OCI-LY7 (cell line): ENCODE measurements around the gene THAP4. TPM values are rescaled to one million over a fixed set of nuclear protein-coding genes. Genes with fewer than 3 reads are reported as not detected.

ENCODE experiments used
- BruUV-seq: library from RNA; stranded (reverse); fragments of 400-500 nt; replicated peaks from 2 replicates; lab custom pipeline; 2021; lab: Mats Ljungman, UMichigan
- CTCF ChIA-PET: fragments of 300-600 bp; sonication (Branson Sonifier 250); formaldehyde crosslinking; loops from one replicate; lab custom pipeline; 2022; ENCODE audit warnings: antibody characterized with exemption; ENCODE audit not compliant: unreplicated experiment; lab: Charles Lee
- POLR2A ChIA-PET: fragments of 300-600 bp; sonication (Branson Sonifier 250); formaldehyde crosslinking; loops from one replicate; lab custom pipeline; 2022; ENCODE audit warnings: antibody characterized with exemption; lab: Charles Lee
- DNase-seq: peaks from one replicate; pipeline ENCODE4 v3.0.0-alpha.2; 2015; ENCODE audit warnings: low spot score
- H2AFZ ChIP-seq: fragments of 200-600 bp; sonication (generic), shearing (Covaris generic); 2 replicates; pipeline ENCODE4 v1.6.1; 2014; ENCODE audit warnings: mild to moderate bottlenecking, antibody characterized with exemption, low read length, moderate library complexity
- H3K27ac ChIP-seq: fragments of 200-600 bp; sonication (generic); 2 replicates; pipeline ENCODE4 v1.5.1; 2014; ENCODE audit warnings: mixed run types, low read depth, mild to moderate bottlenecking, moderate library complexity, low read length, inconsistent platforms; ENCODE audit not compliant: poor library complexity, severe bottlenecking
- H3K36me3 ChIP-seq: fragments of 200-600 bp; sonication (generic); 2 replicates; pipeline ENCODE4 v1.6.1; 2014; ENCODE audit warnings: mild to moderate bottlenecking, antibody characterized with exemption, low read length, moderate library complexity, mixed read lengths; ENCODE audit not compliant: insufficient read depth
- H3K4me1 ChIP-seq: fragments of 200-600 bp; sonication (generic); 2 replicates; pipeline ENCODE4 v1.5.1; 2014; ENCODE audit warnings: mild to moderate bottlenecking, low read length; ENCODE audit not compliant: insufficient read depth, poor library complexity, severe bottlenecking
- H3K4me2 ChIP-seq: fragments of 200-600 bp; sonication (generic); 2 replicates; pipeline ENCODE4 v1.6.1; 2014; ENCODE audit warnings: mild to moderate bottlenecking, low read length
- H3K4me3 ChIP-seq: fragments of 200-600 bp; sonication (generic); 2 replicates; pipeline ENCODE4 v1.5.1; 2014; ENCODE audit warnings: mild to moderate bottlenecking, low read depth, low read length; ENCODE audit not compliant: poor library complexity, severe bottlenecking
- H3K79me2 ChIP-seq: fragments of 200-600 bp; sonication (generic); 2 replicates; pipeline ENCODE4 v1.6.1; 2016; ENCODE audit warnings: low read depth, mild to moderate bottlenecking, low read length, moderate library complexity, mixed read lengths; ENCODE audit not compliant: insufficient read depth
- H3K9me2 ChIP-seq: fragments of 200-600 bp; sonication (generic); 2 replicates; pipeline ENCODE4 v1.6.1; 2016; ENCODE audit warnings: mild to moderate bottlenecking, low read length, mixed read lengths; ENCODE audit not compliant: insufficient read depth
- H3K9me3 ChIP-seq: fragments of 200-600 bp; sonication (generic); 2 replicates; pipeline ENCODE4 v1.6.1; 2014; ENCODE audit warnings: mild to moderate bottlenecking, mixed run types, low read length, mixed read lengths
- H4K20me1 ChIP-seq: fragments of 200-600 bp; sonication (generic); 2 replicates; pipeline ENCODE4 v1.6.1; 2014; ENCODE audit warnings: mild to moderate bottlenecking, antibody characterized with exemption, low read length, moderate library complexity, mixed read lengths; ENCODE audit not compliant: insufficient read depth
- EZH2phosphoT487 ChIP-seq: fragments of 200-600 bp; sonication (generic); IDR thresholded peaks from 2 replicates; pipeline ENCODE4 v1.6.1; 2018; ENCODE audit warnings: low read depth, borderline replicate concordance, mild to moderate bottlenecking, mixed run types, antibody characterized with exemption, low read length, moderate library complexity, mixed read lengths
- intact Hi-C: fragments of 100-400 bp; cut with micrococcal nuclease; formaldehyde crosslinking; loops from one replicate; pipeline ENCODE4 v1.10.0; 2022; ENCODE audit not compliant: unreplicated experiment
- total RNA-seq, 2 experiments: library from RNA; depleted of rRNA in 1 of 2; stranded (reverse); fragments of >200 nt in 1 of 2; shearing (Covaris generic) in 1 of 2; gene quantifications; 2 replicates each; pipeline ENCODE4 v1.2.3, GENCODE V29; 2014 to 2022
- TF ChIP-seq, protein P1 (sequence below): fragments of 200-600 bp; sonication (generic); conservative IDR thresholded peaks from 2 replicates; pipeline ENCODE4 v1.5.1; 2014; ENCODE audit warnings: mild to moderate bottlenecking, antibody characterized with exemption, low read length, moderate library complexity, mixed read lengths

THAP4 gene
- total RNA-seq, 2 experiments from 2014 or later, result 61.6 to 65.6 TPM

DNA sequence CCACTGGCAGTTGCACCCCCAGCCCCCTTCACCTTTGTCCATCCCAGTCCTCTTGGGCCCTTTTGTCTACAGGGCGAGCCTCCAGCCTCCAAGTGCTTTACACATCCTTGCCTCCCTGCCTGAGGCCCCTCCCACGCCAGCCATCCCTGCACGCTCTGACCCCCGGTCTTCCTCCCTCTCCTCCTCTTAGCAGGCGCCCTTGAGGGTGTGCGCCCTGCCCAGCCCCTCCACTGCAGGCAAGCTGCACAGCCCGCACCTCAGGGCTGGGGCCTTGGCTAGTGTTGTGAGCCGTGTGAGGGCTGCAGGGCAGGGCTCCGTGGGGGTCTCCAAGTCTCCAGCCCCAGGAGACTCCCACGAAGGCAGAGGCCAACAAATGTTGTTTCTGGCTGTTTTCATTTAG, 71.5 kb downstream of the THAP4 start:
- H3K4me2 ChIP-seq, result no peak overlapping the region
- ChIA-PET CTCF (no interaction called here), POLR2A (no interaction called here)
- no TSS peak for BruUV-seq
- intact Hi-C loops, result no loop called here
- H3K36me3 ChIP-seq, result no peaks in the 10 kb centered on the region
- no peaks in the 10 kb centered on the region for H3K79me2 ChIP-seq
- TF ChIP-seq EZH2phosphoT487, result no peak
- TF ChIP-seq, protein P1, sequence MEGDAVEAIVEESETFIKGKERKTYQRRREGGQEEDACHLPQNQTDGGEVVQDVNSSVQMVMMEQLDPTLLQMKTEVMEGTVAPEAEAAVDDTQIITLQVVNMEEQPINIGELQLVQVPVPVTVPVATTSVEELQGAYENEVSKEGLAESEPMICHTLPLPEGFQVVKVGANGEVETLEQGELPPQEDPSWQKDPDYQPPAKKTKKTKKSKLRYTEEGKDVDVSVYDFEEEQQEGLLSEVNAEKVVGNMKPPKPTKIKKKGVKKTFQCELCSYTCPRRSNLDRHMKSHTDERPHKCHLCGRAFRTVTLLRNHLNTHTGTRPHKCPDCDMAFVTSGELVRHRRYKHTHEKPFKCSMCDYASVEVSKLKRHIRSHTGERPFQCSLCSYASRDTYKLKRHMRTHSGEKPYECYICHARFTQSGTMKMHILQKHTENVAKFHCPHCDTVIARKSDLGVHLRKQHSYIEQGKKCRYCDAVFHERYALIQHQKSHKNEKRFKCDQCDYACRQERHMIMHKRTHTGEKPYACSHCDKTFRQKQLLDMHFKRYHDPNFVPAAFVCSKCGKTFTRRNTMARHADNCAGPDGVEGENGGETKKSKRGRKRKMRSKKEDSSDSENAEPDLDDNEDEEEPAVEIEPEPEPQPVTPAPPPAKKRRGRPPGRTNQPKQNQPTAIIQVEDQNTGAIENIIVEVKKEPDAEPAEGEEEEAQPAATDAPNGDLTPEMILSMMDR, result no peak
- no peaks in the 10 kb centered on the region for H4K20me1 ChIP-seq
- DNase-seq, result no peak
- no peaks in the 10 kb centered on the region for H3K4me1 ChIP-seq
- no peaks in the 10 kb centered on the region for H3K9me3 ChIP-seq
- no peaks in the 10 kb centered on the region for H3K9me2 ChIP-seq
- no peak overlapping the region for H3K4me3 ChIP-seq
- no peak overlapping the region for H3K27ac ChIP-seq
- no peak overlapping the region for H2AFZ ChIP-seq

DNA sequence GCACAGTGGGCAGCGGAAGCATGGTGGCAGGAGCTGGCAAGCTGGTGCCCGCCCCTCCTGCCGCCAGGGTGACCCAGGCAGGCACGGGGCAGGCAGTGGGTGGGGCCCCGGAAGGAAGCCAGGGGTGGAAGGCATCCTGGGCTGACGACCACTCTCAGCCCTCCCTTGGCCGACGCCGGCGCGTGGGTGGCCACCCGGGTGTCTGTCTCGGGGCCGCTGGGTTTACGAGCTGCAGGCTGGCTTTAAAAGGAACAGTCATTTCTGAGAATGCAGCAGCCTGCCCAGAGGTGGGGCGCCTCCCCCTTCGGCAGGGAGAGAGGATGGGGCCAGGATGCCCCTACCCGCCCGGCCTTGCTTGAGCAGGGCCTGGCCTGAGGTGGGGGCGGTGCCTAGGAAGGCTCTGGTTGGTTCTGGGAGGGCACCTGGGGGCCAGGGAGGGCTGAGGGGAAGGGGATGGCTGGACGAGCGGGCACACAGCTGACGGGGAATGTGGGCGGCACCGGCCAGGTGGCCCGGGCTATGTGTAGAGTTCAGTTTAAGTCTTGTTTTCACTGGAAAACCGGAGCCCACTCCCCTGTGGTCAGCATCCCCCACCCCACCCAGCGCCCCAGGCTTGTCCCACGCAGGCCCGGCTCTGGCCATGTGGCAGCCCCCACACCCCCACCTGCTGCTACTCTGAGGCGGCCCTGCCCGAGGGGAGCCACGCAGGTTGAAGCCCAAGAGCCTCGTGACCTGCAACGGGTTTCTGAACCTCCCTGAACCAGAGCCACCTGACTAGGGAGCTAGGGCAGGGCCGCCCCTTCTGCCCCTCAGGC, 72.2 kb downstream of the THAP4 start:
- no peak overlapping the region for H3K4me2 ChIP-seq
- intact Hi-C loops, result no loop called here

More for the DNA sequence above, 72.2 kb downstream of the THAP4 start:
- DNase-seq, result no peak
- H2AFZ ChIP-seq, result no peak overlapping the region
- no peaks in the 10 kb centered on the region for H3K36me3 ChIP-seq
- H4K20me1 ChIP-seq, result no peaks in the 10 kb centered on the region
- H3K9me2 ChIP-seq, result no peaks in the 10 kb centered on the region
- no peaks in the 10 kb centered on the region for H3K4me1 ChIP-seq
- H3K79me2 ChIP-seq, result no peaks in the 10 kb centered on the region
- CTCF ChIA-PET, result no interaction called here
- TF ChIP-seq, protein P1, result no peak
- TF ChIP-seq EZH2phosphoT487, result no peak
- POLR2A ChIA-PET, result no interaction called here
- no peak overlapping the region for H3K27ac ChIP-seq
- BruUV-seq, result no TSS peak
- no peaks in the 10 kb centered on the region for H3K9me3 ChIP-seq
- H3K4me3 ChIP-seq, result no peak overlapping the region
